ENCODE results near the gene INAFM1.

INAFM1 gene

GRCh38 chr19:47274071-47274890, at the start of gene INAFM1:
Gene INAFM1, plus strand, starts transcription at chr19:47274885. Its CDS starts 35 bp downstream, at chr19:47274920.
- DNase-seq = peak; percentile 85

GRCh38 chr19:47225746-47226425, 48.8 kb upstream of the INAFM1 start:
- DNase-seq = peak; percentile 85

- DNase-seq = peak; percentile 97
Observed at GRCh38 chr19:47226426-47227351, 48.0 kb upstream of the INAFM1 start.

- peak; percentile 81 for DNase-seq
Observed at GRCh38 chr19:47227352-47228167, 47.1 kb upstream of the INAFM1 start.

DNA sequence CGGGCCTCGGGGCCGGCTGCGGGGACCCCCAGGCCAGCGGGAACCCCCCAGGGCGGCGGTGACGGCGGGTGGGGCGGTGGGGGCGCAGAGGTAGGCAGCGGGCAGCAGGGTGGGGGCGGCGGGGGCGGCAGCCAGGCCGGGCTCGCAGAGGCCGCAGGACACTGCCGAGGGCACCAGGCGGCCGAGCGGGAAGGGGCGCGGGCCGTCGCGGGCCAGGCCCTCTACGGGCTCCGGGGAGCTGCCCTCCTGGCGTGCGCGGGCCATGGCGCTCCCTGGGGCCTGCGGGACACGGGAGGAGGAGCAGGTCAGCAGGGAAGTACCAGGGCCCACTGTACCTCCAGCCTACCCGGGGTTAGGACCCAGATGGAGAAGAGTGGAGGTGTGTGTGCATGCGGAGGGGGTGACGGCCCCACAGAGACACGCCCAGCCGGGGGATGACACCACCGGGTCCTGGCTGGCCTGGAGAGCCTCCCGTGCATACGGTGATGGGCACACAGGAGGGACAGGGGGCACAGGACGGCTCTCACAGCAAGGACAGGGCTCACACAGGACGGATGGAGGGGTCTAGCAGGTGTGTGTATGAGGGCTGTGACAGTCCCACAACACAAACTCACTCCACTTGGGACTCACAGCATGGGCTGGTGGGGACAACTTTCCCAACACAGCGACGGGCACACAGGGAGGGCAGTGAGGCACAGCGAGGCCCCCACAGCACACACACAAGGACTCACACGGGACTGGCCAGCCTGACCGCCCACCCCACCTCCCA, 46.3 kb upstream of the INAFM1 start:
- DNase-seq = peak; percentile 68

DNA sequence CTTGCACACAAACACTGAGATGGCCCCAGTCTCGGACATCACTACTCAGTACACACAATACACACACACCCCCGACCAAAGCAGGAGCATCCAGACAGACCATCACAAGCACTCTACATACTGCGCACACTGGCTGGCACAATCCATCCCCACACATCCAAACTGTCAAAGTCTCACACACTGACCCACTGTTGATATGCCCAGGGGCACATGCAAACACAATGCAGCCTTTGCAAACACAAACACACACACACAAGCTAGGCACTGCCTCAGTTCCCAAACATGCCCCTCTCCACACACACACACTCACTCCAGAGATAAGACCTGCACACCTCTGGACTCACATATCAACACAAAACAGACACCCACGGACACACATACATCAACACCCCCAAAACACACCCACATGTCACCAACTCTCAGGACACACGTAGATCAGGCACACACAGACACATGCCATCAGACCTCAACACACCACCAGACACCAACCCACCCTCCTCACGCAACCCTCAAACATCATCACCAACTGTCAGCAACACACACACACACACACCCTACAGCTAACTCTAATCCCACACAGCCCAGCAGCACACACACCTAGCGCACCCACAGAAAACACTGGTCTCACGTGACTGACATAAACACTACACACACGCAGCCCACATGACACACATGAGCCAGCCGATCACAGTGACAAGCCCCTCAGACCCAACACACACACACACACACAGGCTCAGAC, 45.6 kb upstream of the INAFM1 start:
- DNase-seq = peak; percentile 84

DNA sequence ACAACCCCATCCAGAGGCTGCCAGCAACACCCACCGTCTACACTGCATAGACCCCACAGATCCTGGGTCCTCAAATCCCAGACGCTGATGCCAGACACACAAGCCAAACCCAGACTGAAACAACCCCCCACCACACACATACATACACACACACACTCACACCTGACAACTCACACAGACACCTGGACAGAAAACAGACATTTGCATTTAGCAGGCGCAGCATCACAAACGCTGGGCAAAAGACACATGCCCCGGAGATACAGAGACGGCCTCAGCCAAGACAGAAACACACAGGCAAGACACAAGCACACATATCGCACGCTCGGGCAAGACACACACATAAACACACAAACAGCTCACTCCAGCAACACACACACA, 45.0 kb upstream of the INAFM1 start:
- peak; percentile 61 for DNase-seq

- peak; percentile 84 for DNase-seq
Observed at GRCh38 chr19:47230054-47230920, 44.4 kb upstream of the INAFM1 start.

- DNase-seq = no peak
Observed at GRCh38 chr19:47230921-47231214, 43.8 kb upstream of the INAFM1 start, which contains the start of gene BBC3. Gene BBC3, minus strand, starts transcription at chr19:47231199. Its CDS starts 2,768 bp downstream, at chr19:47228431.

GRCh38 chr19:47231215-47232054, 43.2 kb upstream of the INAFM1 start:
- peak; percentile 81 for DNase-seq

GRCh38 chr19:47232422-47233211, 42.1 kb upstream of the INAFM1 start:
- DNase-seq = peak; percentile 35

DNA sequence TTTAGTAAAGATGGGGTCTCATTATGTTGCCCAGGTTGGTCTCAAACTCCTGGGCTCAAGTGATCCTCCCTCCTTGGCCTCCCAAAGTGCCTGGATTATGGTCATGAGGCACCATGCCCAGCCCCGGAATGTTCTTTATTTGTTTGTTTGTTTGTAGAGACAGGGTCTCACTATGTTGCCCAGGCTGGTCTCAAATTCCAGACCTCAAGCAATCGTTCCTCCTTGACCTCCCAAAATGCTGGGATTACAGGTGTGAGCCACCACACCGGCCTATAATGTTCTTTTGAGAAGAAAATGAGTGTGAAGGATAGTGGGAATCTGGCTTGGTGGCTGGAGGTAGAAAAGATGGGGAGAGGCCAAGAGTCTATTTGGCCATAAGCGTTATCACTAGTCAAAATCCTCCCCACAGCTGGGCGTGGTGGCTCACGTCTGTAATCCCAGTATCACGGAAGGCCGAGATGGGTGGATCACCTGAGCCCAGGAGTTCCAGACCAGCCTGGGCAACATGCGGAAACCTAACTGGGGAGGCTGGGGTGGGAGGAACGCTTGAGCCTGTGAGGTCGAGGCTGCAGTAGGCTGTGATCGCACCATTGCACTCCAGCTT, 38.5 kb upstream of the INAFM1 start:
- no peak for DNase-seq

DNA sequence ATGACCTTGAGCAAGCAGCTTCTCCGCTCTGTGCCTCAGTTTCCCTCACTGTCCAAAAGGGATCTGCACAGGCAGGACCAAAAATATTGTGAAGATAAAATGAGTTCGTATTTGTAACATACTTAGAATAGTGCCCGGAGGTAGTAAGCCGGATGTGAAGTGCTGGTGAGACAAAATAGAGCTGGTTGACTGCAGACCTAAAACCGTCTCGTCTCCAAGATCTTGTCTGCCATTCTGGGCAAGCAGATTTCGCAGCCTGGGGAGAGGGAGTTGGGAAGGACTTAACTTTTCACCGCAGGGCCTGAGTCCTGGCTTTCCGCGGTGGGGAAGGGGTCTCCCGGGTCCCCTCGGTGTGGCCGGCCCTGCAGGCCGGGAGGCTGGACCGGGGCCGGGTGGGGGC, 35.5 kb upstream of the INAFM1 start:
- no peak for DNase-seq

- peak; percentile 62 for DNase-seq
Observed at GRCh38 chr19:47239610-47240296, 34.9 kb upstream of the INAFM1 start.

DNA sequence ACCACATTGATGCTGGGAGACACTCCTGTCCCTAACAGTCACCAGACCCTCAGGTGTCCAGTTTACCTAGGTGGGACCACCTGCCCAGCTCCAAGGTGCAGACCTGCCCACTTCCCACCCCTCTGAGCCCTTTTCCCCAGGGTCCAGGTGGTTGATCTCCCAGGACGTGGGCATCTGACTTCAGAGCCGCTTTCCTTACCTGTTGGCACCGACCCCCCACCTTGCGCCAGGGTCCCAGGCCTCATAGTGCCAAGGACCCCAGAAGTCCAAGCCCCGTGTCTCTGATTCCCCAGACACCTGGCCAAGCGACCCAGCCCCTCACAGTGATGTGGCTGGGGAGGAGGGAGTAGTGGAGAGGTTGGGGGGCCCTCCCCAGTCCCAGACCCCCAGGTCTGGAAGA, 34.1 kb upstream of the INAFM1 start:
- no peak for DNase-seq

DNA sequence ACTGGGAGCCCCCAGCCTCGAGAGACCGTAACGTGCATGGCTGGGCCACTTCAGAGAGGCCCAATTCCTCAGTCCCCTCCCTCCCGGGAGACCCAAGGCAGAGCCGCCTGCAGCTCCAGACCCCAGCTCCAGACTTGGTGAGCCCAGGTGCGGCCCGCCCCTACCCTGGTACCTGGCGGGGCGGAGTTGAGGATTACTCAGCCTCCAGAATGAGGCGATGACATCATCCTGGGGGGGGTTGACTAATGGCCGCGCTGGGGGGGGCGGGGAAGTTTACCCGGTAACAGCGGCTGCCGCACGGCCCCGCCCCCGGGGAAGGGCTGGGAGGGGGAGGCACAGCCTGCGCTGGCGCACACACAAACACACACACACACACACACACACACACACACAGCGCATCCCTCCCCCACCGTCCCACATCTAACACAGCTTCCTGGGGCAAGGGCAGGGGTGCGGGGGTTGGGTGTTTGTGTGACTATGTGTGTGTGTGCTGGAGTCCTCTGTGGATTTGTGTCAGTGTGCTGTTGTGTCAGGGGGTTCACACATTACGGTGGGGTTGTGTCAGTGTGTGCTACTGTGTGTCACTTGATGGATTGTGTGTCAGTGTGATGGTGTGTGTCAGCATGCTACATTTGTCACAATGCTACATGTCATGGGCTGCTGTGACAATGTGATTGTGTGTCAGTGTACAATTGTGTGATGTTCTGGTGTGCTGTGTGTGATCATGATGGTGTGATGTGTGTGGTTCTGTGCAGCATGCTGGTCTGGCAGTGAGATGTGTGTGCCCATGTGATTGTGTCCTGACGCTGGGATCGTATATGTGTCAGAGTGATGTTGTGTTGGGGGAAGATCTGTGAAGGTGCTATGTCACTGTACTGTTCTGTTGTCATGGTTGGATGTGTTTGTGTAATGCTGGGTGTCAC, 33.4 kb upstream of the INAFM1 start:
- DNase-seq = peak; percentile 68
